HepG2 (cell line): ENCODE results near the gene CD72. TPM values are rescaled to one million over a fixed set of nuclear protein-coding genes. Genes with fewer than 3 reads are reported as not detected.

Experiments
- AGO2 ChIP-seq: fragments of 200-400 bp; formaldehyde crosslinking; optimal IDR thresholded peaks from 2 replicates; pipeline ENCODE3; 2017; ENCODE audit warnings: mild to moderate bottlenecking, low read depth, low read length, moderate library complexity
- AKAP8 ChIP-seq: sonication (generic); formaldehyde crosslinking; IDR thresholded peaks from 2 replicates; pipeline ENCODE4 v1.5.1; 2020; ENCODE audit warnings: mild to moderate bottlenecking, missing genetic modification reagents
- ELF4 ChIP-seq: sonication (generic); formaldehyde crosslinking; IDR thresholded peaks from 2 replicates; pipeline ENCODE4 v1.5.0; 2020; ENCODE audit warnings: missing genetic modification reagents, mild to moderate bottlenecking, moderate library complexity, borderline replicate concordance
- FOXP4 ChIP-seq: sonication (generic); formaldehyde crosslinking; IDR thresholded peaks from 2 replicates; pipeline ENCODE4 v1.4.0; 2020; ENCODE audit warnings: missing genetic modification reagents
- GMEB1 ChIP-seq: sonication (generic); formaldehyde crosslinking; IDR thresholded peaks from 2 replicates; pipeline ENCODE4 v1.5.1; 2020; ENCODE audit warnings: missing genetic modification reagents, mild to moderate bottlenecking, borderline replicate concordance
- HMG20A ChIP-seq: IDR thresholded peaks from 2 replicates; pipeline ENCODE4 v1.6.1; 2016; ENCODE audit warnings: borderline replicate concordance
- KLF12 ChIP-seq: sonication (generic); formaldehyde crosslinking; IDR thresholded peaks from 2 replicates; pipeline ENCODE4 v1.4.0; 2020; ENCODE audit warnings: missing genetic modification reagents, borderline replicate concordance
- KLF13 ChIP-seq: sonication (generic); formaldehyde crosslinking; IDR thresholded peaks from 2 replicates; pipeline ENCODE4 v1.4.0; 2020; ENCODE audit warnings: mild to moderate bottlenecking, missing genetic modification reagents
- MXD1 ChIP-seq: sonication (generic); formaldehyde crosslinking; IDR thresholded peaks from 2 replicates; pipeline ENCODE4 v1.4.0; 2020; ENCODE audit warnings: mild to moderate bottlenecking, missing genetic modification reagents
- MXI1 ChIP-seq: IDR thresholded peaks from 3 replicates; pipeline ENCODE4 v1.6.1; 2012; ENCODE audit warnings: low read depth, low read length, inconsistent platforms, borderline replicate concordance
- TCF12 ChIP-seq, 2 experiments: fragments of 450-650 bp in 1 of 2; sonication (generic) in 1 of 2; formaldehyde crosslinking in 1 of 2; IDR thresholded peaks; 2 replicates each; pipeline versions ENCODE4 v1.6.1 to v1.8.0; 2017 to 2022; ENCODE audit warnings: antibody characterized with exemption in 1 of 2, mild to moderate bottlenecking in 1 of 2, missing genetic modification reagents in 1 of 2, moderate library complexity in 1 of 2
- TEF ChIP-seq: sonication (generic); formaldehyde crosslinking; IDR thresholded peaks from 2 replicates; pipeline ENCODE4 v1.5.0; 2020; ENCODE audit warnings: missing genetic modification reagents
- ZC3H4 ChIP-seq: sonication (generic); formaldehyde crosslinking; IDR thresholded peaks from 2 replicates; pipeline ENCODE4 v1.4.0; 2020; ENCODE audit warnings: missing genetic modification reagents, borderline replicate concordance
- ZFP82 ChIP-seq: sonication (generic); formaldehyde crosslinking; IDR thresholded peaks from 2 replicates; pipeline ENCODE4 v1.5.1; 2020; ENCODE audit warnings: mild to moderate bottlenecking, missing genetic modification reagents, borderline replicate concordance
- ZMYM3 ChIP-seq: sonication (generic); formaldehyde crosslinking; IDR thresholded peaks from 2 replicates; pipeline ENCODE4 v1.5.1; 2020; ENCODE audit warnings: mild to moderate bottlenecking, missing genetic modification reagents
- ZNF24 ChIP-seq: fragments of 450-650 bp; IDR thresholded peaks from 2 replicates; pipeline ENCODE4 v1.6.1; 2017; ENCODE audit warnings: antibody characterized with exemption, mild to moderate bottlenecking
- ZNF253 ChIP-seq: sonication (generic); formaldehyde crosslinking; IDR thresholded peaks from 2 replicates; pipeline ENCODE4 v1.8.0; 2022; ENCODE audit warnings: mild to moderate bottlenecking, missing genetic modification reagents, borderline replicate concordance
- ZNF275 ChIP-seq: sonication (generic); formaldehyde crosslinking; IDR thresholded peaks from 2 replicates; pipeline ENCODE4 v1.8.0; 2022; ENCODE audit warnings: missing genetic modification reagents, mild to moderate bottlenecking, inconsistent platforms, borderline replicate concordance
- ZNF451 ChIP-seq: sonication (generic); formaldehyde crosslinking; IDR thresholded peaks from 2 replicates; pipeline ENCODE4 v1.5.0; 2020; ENCODE audit warnings: mild to moderate bottlenecking, missing genetic modification reagents
- ZNF615 ChIP-seq: sonication (generic); formaldehyde crosslinking; IDR thresholded peaks from 2 replicates; pipeline ENCODE4 v1.5.0; 2020; ENCODE audit warnings: mild to moderate bottlenecking, missing genetic modification reagents, borderline replicate concordance
- ZNF670 ChIP-seq: sonication (generic); formaldehyde crosslinking; IDR thresholded peaks from 2 replicates; pipeline ENCODE4 v1.8.0; 2022; ENCODE audit warnings: mild to moderate bottlenecking, missing genetic modification reagents, borderline replicate concordance
- polyA plus RNA-seq, 8 experiments: library from polyadenylated mRNA; depleted of rRNA in 3 of 8; stranded (reverse) in 7 of 8; unstranded in 1 of 8; fragments of >200 nt; fragmentation: Illumina TruSeq in 4 of 8; extraction: Trizol in 4 of 8; gene quantifications; 2 replicates each; pipeline versions ENCODE4 v1.2.1 to v1.2.3, GENCODE V29; 2011 to 2016; ENCODE audit warnings: low read depth in 4 of 8, missing spikeins in 1 of 8, mixed read lengths in 1 of 8; ENCODE audit not compliant: insufficient read depth in 1 of 8
- total RNA-seq, 5 experiments: library from RNA; depleted of rRNA; stranded (reverse); fragments of >200 nt; fragmentation: Illumina TruSeq; extraction: Trizol; gene quantifications; 2 replicates each; pipeline ENCODE4 v1.2.3, GENCODE V29; 2016; ENCODE audit warnings: low read depth in 1 of 5
- TF ChIP-seq, protein P1 (sequence below): IDR thresholded peaks from 2 replicates; pipeline ENCODE4 v1.6.1; 2012; ENCODE audit warnings: inconsistent platforms

The CD72 gene
- total and polyA plus RNA-seq, 2 of the 13 experiments (the other 11 are each of a cell fraction or from before 2014, with no cell fraction given), result 0.18 to 1.1 TPM

DNA sequence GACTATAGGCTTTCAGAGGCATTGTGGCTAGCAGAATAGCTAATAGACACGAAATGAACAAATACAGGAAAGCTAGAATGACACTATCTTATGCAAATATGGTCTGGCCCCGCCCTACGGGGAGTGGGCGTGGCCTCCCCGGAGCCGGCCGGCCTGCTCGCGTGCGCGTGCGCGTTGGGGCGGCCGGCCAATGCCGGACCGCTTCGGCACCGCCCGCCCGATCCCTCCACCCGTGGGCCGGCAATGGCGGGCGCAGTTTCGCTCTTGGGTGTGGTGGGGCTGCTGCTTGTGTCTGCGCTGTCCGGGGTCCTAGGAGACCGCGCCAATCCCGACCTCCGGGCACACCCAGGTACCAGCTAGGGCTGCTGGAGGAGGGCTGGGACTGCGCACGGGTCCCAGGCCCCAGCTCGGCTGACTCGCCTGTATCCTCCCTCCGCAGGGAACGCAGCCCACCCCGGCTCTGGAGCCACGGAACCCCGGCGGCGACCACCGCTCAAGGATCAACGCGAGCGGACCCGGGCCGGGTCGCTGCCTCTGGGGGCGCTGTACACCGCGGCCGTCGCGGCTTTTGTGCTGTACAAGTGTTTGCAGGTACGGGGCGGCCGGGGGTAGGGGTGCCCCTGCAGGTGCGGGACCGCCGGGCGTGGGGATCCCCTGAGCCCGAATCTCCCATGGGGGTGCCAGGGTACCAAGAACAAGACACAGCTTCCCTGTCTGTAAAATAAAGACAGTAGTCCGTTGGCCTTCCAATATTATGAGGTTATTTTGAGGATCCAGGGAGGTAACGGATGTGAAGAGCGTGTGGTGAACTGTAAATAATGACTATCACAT lies 40.1 kb upstream of the CD72 start, which contains the start of gene CCDC107 (continued):
- TF ChIP-seq TCF12 (IDR thresholded peaks at IDR 0.05) (no peak), TCF12 (CRISPR knock-in tag; IDR thresholded peaks at IDR 0.05) (0 out of 2 replicates have a peak, but pooled peaks have one; percentile 66), MXI1 (peak; percentile 22; the same call in 2 of the 3 replicates), AKAP8 (peak; percentile 72), ZFP82 (CRISPR knock-in tag) (0 out of 2 replicates have a peak, but pooled peaks have one; percentile 12), ZNF24 (no peak), ELF4 (peak; percentile 13; the same call in 1 of the 2 replicates), TEF (CRISPR knock-in tag) (no peak), HMG20A (CRISPR knock-in tag) (no peak), ZNF451 (peak; percentile 62; the same call in 1 of the 2 replicates), ZC3H4 (CRISPR knock-in tag) (no peak; the same call in 1 of the 2 replicates), KLF13 (CRISPR knock-in tag) (no peak), MXD1 (peak; percentile 87), ZNF670 (CRISPR knock-in tag) (no peak; the same call in 1 of the 2 replicates), GMEB1 (CRISPR knock-in tag) (no peak), ZNF253 (0 out of 2 replicates have a peak, but pooled peaks have one; percentile 73), AGO2 (peak; percentile 99), ZNF275 (CRISPR knock-in tag) (peak; percentile 21; the same call in 1 of the 2 replicates), ZNF615 (CRISPR knock-in tag) (peak; percentile 90; the same call in 1 of the 2 replicates), ZMYM3 (CRISPR knock-in tag) (no peak), KLF12 (peak; percentile 34; the same call in 1 of the 2 replicates), FOXP4 (CRISPR knock-in tag) (peak; percentile 36; the same call in 1 of the 2 replicates)
- TF ChIP-seq, protein P1, sequence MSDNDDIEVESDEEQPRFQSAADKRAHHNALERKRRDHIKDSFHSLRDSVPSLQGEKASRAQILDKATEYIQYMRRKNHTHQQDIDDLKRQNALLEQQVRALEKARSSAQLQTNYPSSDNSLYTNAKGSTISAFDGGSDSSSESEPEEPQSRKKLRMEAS, result no peak
